Esophagus muscularis mucosa (tissue), 4 donors: Measurements from ENCODE around the gene CD164.

Experiments used
- CTCF ChIP-seq, 3 experiments: fragments of 200-600 bp in 2 of 3; fragments of 450-650 bp in 1 of 3; sonication (generic) in 2 of 3; IDR thresholded peaks; one replicate each; pipeline ENCODE4 v1.5.1; 2017 to 2019; ENCODE audit warnings: antibody characterized with exemption in 3 of 3, mild to moderate bottlenecking in 2 of 3, moderate library complexity in 1 of 3
- EP300 ChIP-seq: sonication (generic); formaldehyde crosslinking; IDR thresholded peaks from one replicate; pipeline ENCODE4 v1.6.1; 2017; ENCODE audit warnings: antibody characterized with exemption
- POLR2A ChIP-seq: fragments of 450-650 bp; IDR thresholded peaks from one replicate; pipeline ENCODE4 v1.6.1; 2017; ENCODE audit warnings: antibody characterized with exemption, moderate library complexity, mild to moderate bottlenecking, low read depth
- POLR2AphosphoS5 ChIP-seq, 2 donors: sonication (generic); formaldehyde crosslinking; IDR thresholded peaks; one replicate each; pipeline ENCODE4 v1.6.1; 2017; ENCODE audit warnings: antibody characterized with exemption in 2 of 2

GRCh38 chr6:109360281-109360680, 22.0 kb downstream of the CD164 start:
- TF ChIP-seq POLR2A (no peak), CTCF (IDR thresholded peaks at IDR 0.05) (no peak), EP300 (no peak), POLR2AphosphoS5 (IDR thresholded peaks at IDR 0.05) (no peak)
